ENCODE results near the gene ART1. TPM values are rescaled to one million over a fixed set of nuclear protein-coding genes. Genes with fewer than 3 reads are reported as not detected.
A peak's percentile ranks its signal among the peaks of the same experiment; 100 is the strongest.

ART1 gene
- total RNA-seq, 4 donors from 2014 or later = not detected

GRCh38 chr11:3623121-3623520, 21.8 kb upstream of the ART1 start:
- TF ChIP-seq POLR2A (IDR thresholded peaks at IDR 0.05) (no peak), CTCF (IDR thresholded peaks at IDR 0.05) (no peak)
- Histone ChIP-seq H3K27ac (no peak overlapping the region), H3K4me1 (no peaks in the 10 kb centered on the region), H3K4me3 (replicated peaks in 1 of 3) (no peak overlapping the region), H3K36me3 (no peaks in the 10 kb centered on the region), H3K9me3 (no peaks in the 10 kb centered on the region), H3K27me3 (no peaks in the 10 kb centered on the region)
- 92 to 95% methylated on average over 5 of the region's 5 CpGs for WGBS, 2 donors
- no peak for DNase-seq
- intact Hi-C loops (cut with DNase I) = no loop called here

- intact Hi-C loops (cut with DNase I) = no loop called here
- TF ChIP-seq CTCF (IDR thresholded peaks at IDR 0.05) (no peak), POLR2A (IDR thresholded peaks at IDR 0.05) (no peak)
- Histone ChIP-seq H3K4me3 (replicated peaks in 1 of 3) (no peak overlapping the region), H3K27ac (no peak overlapping the region), H3K27me3 (no peaks in the 10 kb centered on the region), H3K9me3 (no peaks in the 10 kb centered on the region), H3K36me3 (no peaks in the 10 kb centered on the region), H3K4me1 (no peaks in the 10 kb centered on the region)
- no peak for DNase-seq
- WGBS, 2 donors = 61 to 64% methylated on average over 8 of the region's 8 CpGs
These were observed 21.0 kb upstream of the ART1 start for GRCh38 chr11:3623767-3624458.

- TF ChIP-seq POLR2A (IDR thresholded peaks at IDR 0.05) = no peak
- TF ChIP-seq CTCF (IDR thresholded peaks at IDR 0.05) = no peak
- Histone ChIP-seq H3K4me3 (replicated peaks in 1 of 3) (no peak overlapping the region), H3K4me1 (no peaks in the 10 kb centered on the region), H3K27ac (no peak overlapping the region), H3K36me3 (no peaks in the 10 kb centered on the region), H3K27me3 (no peaks in the 10 kb centered on the region), H3K9me3 (no peaks in the 10 kb centered on the region)
- 84 to 88% methylated on average over 23 of the region's 23 CpGs for WGBS, 2 donors
- peak in 1 of 2 donors; percentile 25 for DNase-seq
- intact Hi-C loops (cut with DNase I) = no loop called here
These were observed 18.5 kb upstream of the ART1 start for GRCh38 chr11:3626250-3626960.

- no peak overlapping the region for H3K27ac ChIP-seq
- no peak overlapping the region for H3K4me3 ChIP-seq (replicated peaks in 1 of 3)
- no peak for TF ChIP-seq CTCF (IDR thresholded peaks at IDR 0.05)
- no peak for TF ChIP-seq POLR2A (IDR thresholded peaks at IDR 0.05)
- intact Hi-C loops (cut with DNase I) = no loop called here
- DNase-seq = no peak
- 90 to 100% methylated on average over 1 of the region's 1 CpG for WGBS, 2 donors
- H3K27me3 ChIP-seq = no peaks in the 10 kb centered on the region
- H3K9me3 ChIP-seq = no peaks in the 10 kb centered on the region
- no peaks in the 10 kb centered on the region for H3K36me3 ChIP-seq
- no peaks in the 10 kb centered on the region for H3K4me1 ChIP-seq
These were observed 17.6 kb upstream of the ART1 start for GRCh38 chr11:3627291-3627690.

- TF ChIP-seq CTCF (IDR thresholded peaks at IDR 0.05) = no peak
- intact Hi-C loops (cut with DNase I) = no loop called here
- Histone ChIP-seq H3K27ac (no peak overlapping the region), H3K27me3 (no peaks in the 10 kb centered on the region), H3K36me3 (no peaks in the 10 kb centered on the region), H3K9me3 (no peaks in the 10 kb centered on the region), H3K4me1 (no peaks in the 10 kb centered on the region), H3K4me3 (replicated peaks in 1 of 3) (no peak overlapping the region)
- no peak for DNase-seq
- WGBS, 2 donors = 91 to 94% methylated on average over 4 of the region's 4 CpGs
These were observed 13.6 kb upstream of the ART1 start for GRCh38 chr11:3631331-3631730.
